Urinary bladder (tissue), 4 donors: Measurements from ENCODE around the gene ARHGAP6. TPM values are rescaled to one million over a fixed set of nuclear protein-coding genes. Genes with fewer than 3 reads are reported as not detected.
A peak's percentile ranks its signal among the peaks of the same experiment; 100 is the strongest.

Experiments
- DNase-seq: peaks from one replicate; pipeline ENCODE4 v3.0.0-alpha.2; 2015; ENCODE audit errors: extremely low spot score
- H3K27ac ChIP-seq: one replicate; pipeline ENCODE4 v1.5.1; 2013; ENCODE audit warnings: low read depth, mild to moderate bottlenecking, moderate library complexity
- H3K36me3 ChIP-seq: one replicate; pipeline ENCODE4 v1.6.1; 2013; ENCODE audit warnings: mild to moderate bottlenecking, moderate library complexity; ENCODE audit not compliant: insufficient read depth
- H3K4me1 ChIP-seq: one replicate; pipeline ENCODE4 v1.6.1; 2013; ENCODE audit warnings: mild to moderate bottlenecking, moderate library complexity; ENCODE audit not compliant: insufficient read depth
- H3K4me3 ChIP-seq: one replicate; pipeline ENCODE4 v1.5.1; 2013; ENCODE audit warnings: low read depth, low read length
- WGBS: extraction: QIAGEN DNeasy Blood & Tissue Kit; methylation state at CpG from one replicate; pipeline ENCODE4 v1.1.7; 2013; 5-methylcytosine and 5-hydroxymethylcytosine counted together
- polyA plus RNA-seq: library from polyadenylated mRNA; stranded (reverse); fragments of 200-250 nt; gene quantifications from one replicate; pipeline ENCODE4 v1.2.3, GENCODE V29; 2013
- total RNA-seq: library from RNA; depleted of rRNA; stranded (reverse); fragments of >200 nt; gene quantifications from one replicate; pipeline ENCODE4 v1.2.3, GENCODE V29; 2014
- donor health status: healthy with polysubstance abuse.
- donor health status: healthy.

The ARHGAP6 gene
- total and polyA plus RNA-seq, 2 donors: 19.6 to 20.7 TPM

GRCh38 chrX:11666952-11667685, 1.4 kb upstream of the ARHGAP6 start:
- DNase-seq: no peak
- 22% methylated on average over 12 of the region's 12 CpGs for WGBS
- H3K36me3 ChIP-seq: no peaks in the 10 kb centered on the region
- no peak overlapping the region for H3K4me3 ChIP-seq
- H3K4me1 ChIP-seq: no peaks in the 10 kb centered on the region
- no peak overlapping the region for H3K27ac ChIP-seq

GRCh38 chrX:11666164-11666563, 444 bp upstream of the ARHGAP6 start:
- Histone ChIP-seq H3K27ac (no peak overlapping the region), H3K4me3 (peak overlapping the region; percentile 59), H3K4me1 (no peaks in the 10 kb centered on the region), H3K36me3 (no peaks in the 10 kb centered on the region)
- no peak for DNase-seq
- 1% methylated on average over 24 of the region's 24 CpGs for WGBS

- WGBS: under 1% methylated on average over 72 of the region's 73 CpGs
- peak overlapping the region; percentile 32 for H3K27ac ChIP-seq
- H3K4me3 ChIP-seq: peak overlapping the region; percentile 59
- no peaks in the 10 kb centered on the region for H3K4me1 ChIP-seq
- no peak for DNase-seq
- no peaks in the 10 kb centered on the region for H3K36me3 ChIP-seq
Observed at GRCh38 chrX:11664211-11665167, 1.2 kb downstream of the ARHGAP6 start.

GRCh38 chrX:11663875-11664210, 1.9 kb downstream of the ARHGAP6 start:
- Histone ChIP-seq H3K4me3 (peak overlapping the region; percentile 59), H3K36me3 (no peaks in the 10 kb centered on the region)
- 10% methylated on average over 6 of the region's 6 CpGs for WGBS

GRCh38 chrX:11655282-11656015, 10.3 kb downstream of the ARHGAP6 start:
- no peak overlapping the region for H3K4me3 ChIP-seq
- DNase-seq: no peak
- no peaks in the 10 kb centered on the region for H3K4me1 ChIP-seq
- WGBS: 79% methylated on average over 7 of the region's 7 CpGs
- H3K36me3 ChIP-seq: no peaks in the 10 kb centered on the region
- no peak overlapping the region for H3K27ac ChIP-seq

More at GRCh38 chrX:11663875-11664210, 1.9 kb downstream of the ARHGAP6 start:
- Histone ChIP-seq H3K27ac (no peak overlapping the region), H3K4me1 (no peaks in the 10 kb centered on the region)
- no peak for DNase-seq

- Histone ChIP-seq H3K4me3 (no peak overlapping the region), H3K36me3 (no peaks in the 10 kb centered on the region), H3K27ac (no peak overlapping the region), H3K4me1 (no peaks in the 10 kb centered on the region)
- DNase-seq: no peak
- 80% methylated on average over 5 of the region's 5 CpGs for WGBS
Observed at GRCh38 chrX:11648705-11649519, 16.8 kb downstream of the ARHGAP6 start.

GRCh38 chrX:11647138-11647537, 18.6 kb downstream of the ARHGAP6 start:
- H3K4me3 ChIP-seq: no peak overlapping the region
- DNase-seq: no peak
- H3K36me3 ChIP-seq: no peaks in the 10 kb centered on the region
- no peak overlapping the region for H3K27ac ChIP-seq
- WGBS: 38% methylated on average over 3 of the region's 3 CpGs
- no peaks in the 10 kb centered on the region for H3K4me1 ChIP-seq

GRCh38 chrX:11641349-11642065, 24.2 kb downstream of the ARHGAP6 start:
- no peak for DNase-seq
- WGBS: 44% methylated on average over 9 of the region's 9 CpGs
- no peak overlapping the region for H3K27ac ChIP-seq
- no peak overlapping the region for H3K4me3 ChIP-seq
- no peaks in the 10 kb centered on the region for H3K4me1 ChIP-seq
- no peaks in the 10 kb centered on the region for H3K36me3 ChIP-seq

GRCh38 chrX:11640089-11640488, 25.6 kb downstream of the ARHGAP6 start:
- no peaks in the 10 kb centered on the region for H3K36me3 ChIP-seq
- WGBS: 28% methylated on average over 4 of the region's 4 CpGs
- H3K4me3 ChIP-seq: no peak overlapping the region
- H3K4me1 ChIP-seq: no peaks in the 10 kb centered on the region
- no peak overlapping the region for H3K27ac ChIP-seq
- no peak for DNase-seq

GRCh38 chrX:11632732-11633131, 33.0 kb downstream of the ARHGAP6 start:
- DNase-seq: no peak
- H3K4me1 ChIP-seq: no peaks in the 10 kb centered on the region
- H3K4me3 ChIP-seq: no peak overlapping the region
- no peaks in the 10 kb centered on the region for H3K36me3 ChIP-seq
- no peak overlapping the region for H3K27ac ChIP-seq
- 35% methylated on average over 1 of the region's 1 CpG for WGBS

- Histone ChIP-seq H3K27ac (no peak overlapping the region), H3K36me3 (no peaks in the 10 kb centered on the region), H3K4me1 (no peaks in the 10 kb centered on the region), H3K4me3 (no peak overlapping the region)
- no peak for DNase-seq
- WGBS: 24% methylated on average over 4 of the region's 4 CpGs
Observed at GRCh38 chrX:11629593-11630211, 36.0 kb downstream of the ARHGAP6 start.

GRCh38 chrX:11628399-11628798, 37.3 kb downstream of the ARHGAP6 start:
- Histone ChIP-seq H3K4me1 (no peaks in the 10 kb centered on the region), H3K4me3 (no peak overlapping the region), H3K36me3 (no peaks in the 10 kb centered on the region), H3K27ac (no peak overlapping the region)
- no peak for DNase-seq
- WGBS: 76% methylated on average over 5 of the region's 5 CpGs
